Renal pelvis (tissue), 12 donors: ENCODE data around the gene CAPNS1. TPM values are rescaled to one million over a fixed set of nuclear protein-coding genes. Genes with fewer than 3 reads are reported as not detected.

Experiments used
- DNase-seq: peaks from one replicate; pipeline ENCODE4 v3.0.0-alpha.2; 2013
- long read RNA-seq, 16 experiments: transcript quantifications; one replicate each; lab custom pipeline, GENCODE V29; 2026
- polyA plus RNA-seq, 3 donors: library from polyadenylated mRNA; unstranded; fragments of 120-200 nt; gene quantifications; one replicate each; pipeline ENCODE4 v1.2.1, GENCODE V29; 2013; ENCODE audit not compliant: insufficient read length in 3 of 3

CAPNS1 gene
- 100 to 1,000 TPM; 562 to 644 (median 592) TPM for polyA plus RNA-seq
- long read RNA-seq, donor 1, transcript CAPNS1-201 (11 exons, 1,918 nt) = major isoform, 55 of 174 reads
- long read RNA-seq, donor 1, partial matches to known transcripts = 103 of 174 reads
- long read RNA-seq, donor 1, other reads (novel, unspliced or antisense) = 16 of 174 reads
- long read RNA-seq, donor 2, transcript CAPNS1-201 (11 exons, 1,918 nt) = major isoform, 81 of 143 reads
- long read RNA-seq, donor 2, partial matches to known transcripts = 62 of 143 reads
- long read RNA-seq, donor 2, other reads (novel, unspliced or antisense) = 0 of 143 reads
- long read RNA-seq, donor 3, transcript CAPNS1-201 (11 exons, 1,918 nt) = major isoform, 57 of 195 reads
- long read RNA-seq, donor 3, partial matches to known transcripts = 106 of 195 reads
- long read RNA-seq, donor 3, other reads (novel, unspliced or antisense) = 30 of 195 reads
- long read RNA-seq, donor 4, transcript CAPNS1-201 (11 exons, 1,918 nt) = major isoform, 90 of 487 reads
- long read RNA-seq, donor 4, partial matches to known transcripts = 269 of 487 reads
- long read RNA-seq, donor 4, other reads (novel, unspliced or antisense) = 127 of 487 reads
- long read RNA-seq, donor 5, transcript CAPNS1-201 (11 exons, 1,918 nt) = major isoform, 24 of 103 reads
- long read RNA-seq, donor 5, partial matches to known transcripts = 67 of 103 reads
- long read RNA-seq, donor 5, other reads (novel, unspliced or antisense) = 11 of 103 reads
- long read RNA-seq, donor 6, transcript CAPNS1-201 (11 exons, 1,918 nt) = major isoform, 62 of 114 reads
- long read RNA-seq, donor 6, partial matches to known transcripts = 24 of 114 reads
- long read RNA-seq, donor 6, other reads (novel, unspliced or antisense) = 28 of 114 reads
- long read RNA-seq, donor 7, transcript CAPNS1-201 (11 exons, 1,918 nt) = major isoform, 98 of 333 reads
- long read RNA-seq, donor 7, partial matches to known transcripts = 197 of 333 reads
- long read RNA-seq, donor 7, other reads (novel, unspliced or antisense) = 38 of 333 reads
- long read RNA-seq, donor 8, transcript CAPNS1-201 (11 exons, 1,918 nt) = major isoform, 29 of 99 reads
- long read RNA-seq, donor 8, partial matches to known transcripts = 33 of 99 reads
- long read RNA-seq, donor 8, other reads (novel, unspliced or antisense) = 37 of 99 reads
- long read RNA-seq, donor 9, transcript CAPNS1-201 (11 exons, 1,918 nt) = major isoform, 82 of 326 reads
- long read RNA-seq, donor 9, partial matches to known transcripts = 203 of 326 reads
- long read RNA-seq, donor 9, other reads (novel, unspliced or antisense) = 40 of 326 reads
- long read RNA-seq, donor 10, transcript CAPNS1-201 (11 exons, 1,918 nt) = major isoform, 48 of 140 reads
- long read RNA-seq, donor 10, partial matches to known transcripts = 90 of 140 reads
- long read RNA-seq, donor 10, other reads (novel, unspliced or antisense) = 0 of 140 reads
- long read RNA-seq, donor 11, transcript CAPNS1-201 (11 exons, 1,918 nt) = major isoform, 34 of 83 reads
- long read RNA-seq, donor 11, partial matches to known transcripts = 37 of 83 reads
- long read RNA-seq, donor 11, other reads (novel, unspliced or antisense) = 12 of 83 reads
- long read RNA-seq, donor 12, transcript CAPNS1-201 (11 exons, 1,918 nt) = major isoform, 92 of 247 reads
- long read RNA-seq, donor 12, partial matches to known transcripts = 105 of 247 reads
- long read RNA-seq, donor 12, other reads (novel, unspliced or antisense) = 48 of 247 reads
- long read RNA-seq, donor 13, transcript CAPNS1-201 (11 exons, 1,918 nt) = major isoform, 32 of 194 reads
- long read RNA-seq, donor 13, partial matches to known transcripts = 146 of 194 reads
- long read RNA-seq, donor 13, other reads (novel, unspliced or antisense) = 16 of 194 reads
- long read RNA-seq, donor 14 = 0 reads
- long read RNA-seq, donor 15, transcript CAPNS1-201 (11 exons, 1,918 nt) = major isoform, 80 of 327 reads
- long read RNA-seq, donor 15, partial matches to known transcripts = 234 of 327 reads
- long read RNA-seq, donor 15, other reads (novel, unspliced or antisense) = 11 of 327 reads
- long read RNA-seq, donor 16, transcript CAPNS1-201 (11 exons, 1,918 nt) = major isoform, 84 of 245 reads
- long read RNA-seq, donor 16, partial matches to known transcripts = 133 of 245 reads
- long read RNA-seq, donor 16, other reads (novel, unspliced or antisense) = 27 of 245 reads

DNA sequence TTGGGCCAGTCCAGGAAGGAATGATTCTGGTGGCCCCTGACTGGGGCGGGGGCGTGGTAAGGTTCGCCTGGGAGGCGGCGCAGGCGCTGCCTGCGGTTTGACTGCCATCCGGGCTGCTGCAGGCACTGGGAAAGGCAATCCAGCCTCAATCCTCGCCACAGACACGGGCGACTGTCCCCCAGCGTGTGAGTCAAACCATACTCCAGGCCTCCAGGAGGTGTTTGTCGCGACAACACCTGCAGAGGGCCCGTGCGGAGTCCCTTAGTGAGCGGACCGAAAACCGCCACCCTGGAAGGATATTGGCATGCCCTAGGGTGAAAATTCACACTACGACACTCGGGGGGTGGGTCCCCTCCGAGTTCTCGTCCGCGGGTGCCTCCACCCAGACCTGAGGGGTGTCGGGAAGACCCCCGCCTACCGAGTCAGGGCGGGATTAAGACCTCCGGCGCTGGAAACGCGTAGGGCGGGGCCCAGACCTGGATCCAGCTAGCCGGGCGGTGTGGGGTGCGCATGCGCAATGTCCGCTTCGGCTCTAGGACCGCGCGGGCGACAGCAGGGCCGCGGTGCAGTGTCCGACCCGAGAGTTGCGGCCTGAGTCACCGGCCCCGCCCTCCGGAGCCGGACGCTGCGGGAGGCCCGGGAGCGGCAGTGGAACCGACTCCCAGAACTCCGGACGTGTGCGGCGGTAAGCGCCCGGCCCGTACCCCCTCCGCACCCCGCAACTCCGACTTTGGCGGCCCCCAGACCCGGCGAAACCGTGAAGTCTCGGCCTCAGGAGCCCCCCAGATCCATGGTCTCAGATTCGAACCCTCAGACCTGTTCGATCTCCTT is at the start of gene CAPNS1:
CAPNS1 (plus strand) TSS at position 594 of the 831 bp plus-strand sequence. CDS start 946 bp downstream, outside the sequence.
- peak; percentile 98 for DNase-seq

DNA sequence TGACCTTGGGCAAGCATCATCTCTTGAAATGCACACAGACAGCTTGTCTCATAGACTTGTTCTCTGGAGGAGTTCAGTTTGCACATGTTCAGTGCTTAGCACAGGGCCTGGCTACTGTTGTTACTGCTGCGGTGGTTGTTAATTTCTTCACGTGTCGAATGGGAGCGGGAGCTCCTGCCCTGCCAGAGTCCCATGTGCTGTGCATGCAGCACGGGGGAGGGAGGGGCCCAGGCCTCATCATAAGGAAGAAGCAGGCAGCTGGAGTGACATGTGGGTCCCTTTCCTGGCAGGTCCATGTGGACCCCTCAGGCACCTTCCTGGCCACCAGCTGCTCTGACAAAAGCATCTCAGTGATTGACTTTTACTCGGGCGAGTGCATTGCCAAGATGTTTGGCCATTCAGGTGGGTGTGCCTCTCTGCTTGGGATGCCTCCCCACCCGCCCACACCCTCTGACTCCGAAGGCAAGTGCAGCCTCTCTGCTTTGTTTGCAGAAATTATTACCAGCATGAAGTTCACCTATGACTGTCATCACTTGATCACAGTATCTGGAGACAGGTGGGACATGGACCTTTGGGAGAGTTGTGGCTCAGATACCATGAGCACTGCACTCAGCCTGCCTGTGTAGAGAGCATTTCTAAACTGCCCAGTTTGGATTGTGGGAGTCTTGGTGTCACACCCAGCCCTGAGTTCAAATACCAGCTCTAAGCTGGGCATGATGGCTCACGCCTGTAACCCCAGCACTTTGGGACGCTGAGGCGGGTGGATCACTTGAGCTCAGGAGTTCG is 48.8 kb upstream of the CAPNS1 start:
- no peak for DNase-seq

DNA sequence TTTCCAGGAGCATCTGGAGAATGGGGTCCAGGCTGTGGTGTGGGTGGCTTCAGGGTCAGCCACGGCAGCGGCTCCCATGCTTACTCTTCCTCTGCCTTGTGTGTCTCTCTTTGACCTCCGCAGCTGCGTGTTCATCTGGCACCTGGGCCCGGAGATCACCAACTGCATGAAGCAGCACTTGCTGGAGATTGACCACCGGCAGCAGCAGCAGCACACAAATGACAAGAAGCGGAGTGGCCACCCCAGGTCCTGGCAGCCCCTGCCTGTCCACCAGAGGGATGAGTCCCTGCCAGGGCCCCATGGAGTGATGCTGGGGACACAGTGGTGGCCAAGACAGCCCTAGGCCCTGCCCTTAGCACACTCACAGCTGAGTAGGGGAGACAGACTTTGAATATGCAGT is 47.3 kb upstream of the CAPNS1 start:
- no peak for DNase-seq

DNA sequence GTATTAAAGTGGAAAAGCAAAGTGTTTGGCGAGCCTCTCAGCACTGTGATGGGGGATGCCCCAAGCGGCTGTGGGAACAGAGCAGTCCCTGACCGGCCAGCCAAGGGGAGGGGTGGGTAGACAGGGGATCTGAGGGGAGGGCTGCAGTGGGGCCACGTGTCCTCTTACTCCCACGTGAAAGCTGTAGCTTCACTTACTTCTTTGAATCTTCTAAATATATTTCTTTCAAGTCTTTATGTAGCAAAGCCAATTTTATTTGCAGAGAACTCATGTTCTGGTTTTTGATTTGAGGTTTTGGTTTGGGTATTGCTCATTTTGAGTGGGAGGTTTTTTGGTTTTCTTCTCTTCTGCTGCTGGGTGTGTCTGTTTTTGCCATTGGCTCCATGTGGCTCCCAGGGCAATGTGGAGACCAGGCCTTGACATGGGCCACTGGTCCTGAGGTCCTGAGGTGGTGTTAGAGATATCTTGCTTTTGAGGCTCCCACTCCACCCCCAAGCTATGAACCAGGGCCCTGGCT is 46.7 kb upstream of the CAPNS1 start:
- no peak for DNase-seq

DNA sequence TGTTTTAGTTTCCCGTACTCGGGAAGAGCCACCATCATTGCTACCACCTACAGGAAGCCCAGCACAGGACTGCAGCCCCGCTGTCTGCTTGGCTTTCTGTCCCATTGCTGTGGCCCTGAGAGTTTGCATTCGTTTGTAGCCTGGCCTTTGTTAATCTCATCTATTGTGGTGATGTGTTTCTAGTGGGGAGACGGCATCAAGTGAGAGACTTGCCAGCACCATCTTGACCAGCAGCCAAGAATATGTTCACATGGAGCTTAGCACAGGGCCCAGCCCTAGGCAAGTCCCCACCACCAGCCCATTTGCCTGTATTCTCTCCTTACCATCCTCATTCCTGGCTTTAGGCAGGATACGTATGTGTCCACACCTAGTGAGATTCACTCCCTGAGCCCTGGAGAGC is 46.2 kb upstream of the CAPNS1 start:
- no peak for DNase-seq

DNA sequence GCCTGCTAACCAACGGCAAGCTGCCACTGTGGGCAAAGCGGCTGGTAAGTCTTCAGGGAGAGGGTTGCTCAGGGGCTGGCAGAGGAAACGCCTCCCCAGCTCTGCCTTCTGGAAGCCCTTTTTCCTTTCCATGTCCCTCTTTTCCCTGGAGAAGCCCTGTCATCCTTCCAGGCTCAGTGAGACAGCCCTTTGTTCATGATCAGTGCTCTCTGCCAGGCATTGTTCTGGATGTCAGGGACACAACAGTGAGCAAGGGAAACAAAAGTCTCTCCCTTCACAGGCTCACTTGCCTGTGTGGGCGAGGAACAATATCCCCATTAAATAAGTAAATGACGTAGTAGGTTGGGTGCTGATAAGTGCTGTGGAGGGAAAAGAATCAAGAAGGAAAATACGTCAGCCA is 42.8 kb upstream of the CAPNS1 start:
- DNase-seq = no peak

- no peak for DNase-seq
These were observed 40.6 kb upstream of the CAPNS1 start for GRCh38 chr19:36099166-36099785.

DNA sequence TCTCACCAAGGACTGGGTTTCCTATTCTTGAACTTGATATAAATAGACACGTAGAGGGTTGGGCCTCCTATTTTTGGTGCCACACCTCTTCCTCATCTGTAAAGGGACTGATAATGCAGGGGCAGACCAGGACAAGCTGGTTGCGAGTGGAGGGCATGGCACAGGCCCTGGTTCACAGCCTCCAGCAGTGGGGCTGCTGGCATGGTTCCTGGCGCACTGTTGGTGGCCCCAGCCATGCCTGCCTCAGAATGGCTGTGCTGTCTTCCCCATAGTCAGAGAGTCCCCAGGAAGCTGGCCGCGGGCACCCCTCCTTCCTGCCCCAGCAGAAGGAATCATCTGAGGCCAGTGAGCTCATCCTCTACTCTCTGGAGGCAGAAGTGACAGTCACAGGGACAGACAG is 39.4 kb upstream of the CAPNS1 start:
- no peak for DNase-seq

- no peak for DNase-seq
These were observed 38.1 kb upstream of the CAPNS1 start for GRCh38 chr19:36101550-36102327.

GRCh38 chr19:36103040-36103626 is 36.7 kb upstream of the CAPNS1 start:
- no peak for DNase-seq

DNA sequence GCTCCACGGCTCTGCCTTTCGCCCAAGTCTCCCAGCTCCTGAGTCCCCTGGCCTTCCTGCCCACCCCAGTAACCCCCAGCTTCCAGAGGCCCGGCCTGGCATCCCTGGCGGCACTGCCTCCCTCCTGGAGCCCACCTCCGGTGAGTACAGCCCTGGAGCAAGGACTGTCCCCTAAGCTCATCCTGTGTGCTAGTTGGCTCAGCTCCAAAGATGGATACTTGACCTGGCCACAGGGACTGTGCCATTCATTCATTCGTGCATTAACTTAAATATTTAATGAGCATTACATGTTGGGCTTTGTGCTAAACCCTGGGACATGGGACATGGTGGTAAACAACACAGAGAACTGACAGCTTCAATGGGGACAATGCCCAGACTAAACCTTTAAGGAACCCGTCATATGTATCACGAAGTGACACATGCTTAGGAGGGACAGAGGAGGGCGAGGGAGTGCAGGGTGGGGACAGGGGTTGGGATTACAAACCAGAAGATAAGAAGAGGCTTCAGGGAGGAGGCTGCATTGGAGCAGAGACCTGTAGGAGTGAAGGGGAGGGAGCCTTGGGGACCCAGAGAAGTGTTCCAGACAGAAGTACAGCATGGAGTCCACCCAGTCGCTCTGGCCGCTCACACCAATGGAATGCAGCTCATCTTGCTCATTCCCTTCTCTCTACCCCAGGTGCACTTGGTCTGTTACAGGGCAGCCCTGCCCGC is 35.9 kb upstream of the CAPNS1 start:
- DNase-seq = no peak

DNA sequence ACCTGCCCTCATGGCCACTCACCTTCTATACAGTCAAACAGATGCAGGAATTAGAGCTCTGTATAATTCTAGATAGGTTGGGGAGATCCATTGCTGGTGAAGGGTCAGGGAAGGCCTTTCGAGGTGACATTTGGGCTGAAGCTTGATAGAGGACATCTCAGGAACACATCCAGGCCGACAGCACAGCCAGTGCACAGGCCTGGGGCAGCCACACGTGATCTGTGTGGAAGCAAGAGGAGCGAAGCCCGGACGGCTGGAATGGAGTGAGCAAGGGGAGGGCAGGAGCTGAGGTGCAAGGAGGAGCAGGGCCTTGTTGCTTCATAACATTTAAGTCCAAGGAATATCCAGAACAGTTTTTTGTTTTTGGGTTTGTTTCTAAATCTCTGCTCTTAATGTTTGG is 33.4 kb upstream of the CAPNS1 start:
- DNase-seq = no peak

- DNase-seq = no peak
These were observed 32.9 kb upstream of the CAPNS1 start for GRCh38 chr19:36106991-36107390.

DNA sequence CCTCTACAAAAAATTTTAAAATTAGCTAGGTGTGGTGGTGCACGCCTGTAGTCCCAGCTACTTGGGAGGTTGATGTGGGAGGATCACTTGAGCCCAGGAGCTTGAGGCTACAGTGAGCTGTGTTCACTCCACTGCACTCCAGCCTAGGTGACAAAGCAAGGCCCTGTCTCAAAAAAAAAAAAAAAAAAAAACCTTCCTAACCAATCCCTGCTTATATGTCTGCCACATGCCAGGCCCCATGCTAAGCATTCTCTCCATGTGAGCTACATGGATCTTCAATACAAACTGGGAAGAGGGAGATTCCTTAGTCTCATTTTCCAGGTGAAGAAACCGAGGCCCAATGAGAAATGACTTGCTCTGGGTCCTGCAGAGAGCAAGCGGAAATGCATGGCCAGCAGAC is 31.2 kb upstream of the CAPNS1 start:
- DNase-seq = no peak

DNA sequence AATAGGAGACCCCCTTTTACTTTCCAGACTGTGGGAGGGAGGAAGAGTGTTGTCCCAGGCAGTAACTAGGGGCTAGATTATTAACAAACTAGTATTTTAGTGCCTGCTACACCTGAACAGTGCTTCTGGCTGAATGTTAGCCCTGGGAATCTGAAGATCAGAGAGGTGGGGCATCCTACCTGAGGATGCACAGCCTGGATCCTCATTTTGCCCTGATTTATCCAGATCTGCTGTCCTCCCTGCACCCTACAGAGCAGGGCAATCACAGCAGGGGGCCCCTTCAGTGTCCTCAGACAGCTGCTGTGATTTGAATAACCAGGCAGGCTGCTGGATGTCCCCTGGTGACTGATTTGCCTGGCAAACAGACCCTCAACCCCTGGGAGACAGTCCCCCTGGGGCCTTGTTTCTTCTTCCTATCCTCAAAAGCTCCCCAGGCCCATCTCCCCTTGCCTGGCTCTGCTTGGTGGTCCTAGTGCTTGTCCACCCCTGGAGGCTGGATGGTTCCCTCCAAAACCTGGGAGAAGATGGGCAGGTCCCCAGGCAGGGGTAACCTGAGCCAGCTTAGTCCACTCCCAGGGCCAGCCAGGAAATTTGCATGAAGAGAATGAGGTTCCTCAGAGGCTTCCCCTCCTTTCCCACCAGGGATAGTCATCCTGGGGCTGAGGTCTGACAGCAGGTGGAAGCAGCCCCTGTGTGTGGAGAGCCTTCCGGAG is 29.2 kb upstream of the CAPNS1 start, which contains the start of gene OVOL3:
OVOL3 (plus strand) TSS at position 657 of the 713 bp plus-strand sequence. CDS start 60 bp downstream, outside the sequence.
- DNase-seq = no peak
